ACC112 (cell line): ENCODE data around the gene GDI1.

Source experiments
- H2AFZ ChIP-seq: fragments of 200-600 bp; sonication (generic); one replicate; pipeline ENCODE4 v1.6.0; 2017; ENCODE audit warnings: antibody characterized with exemption, low read length; ENCODE audit not compliant: unreplicated experiment
- H3K27ac ChIP-seq: fragments of 200-600 bp; sonication (generic); 2 replicates; pipeline ENCODE4 v1.5.1; 2014; ENCODE audit warnings: low read depth, mild to moderate bottlenecking, antibody characterized with exemption, low read length, moderate library complexity
- H3K27me3 ChIP-seq: fragments of 200-600 bp; sonication (generic); 2 replicates; pipeline ENCODE4 v1.6.1; 2014; ENCODE audit warnings: mild to moderate bottlenecking, antibody characterized with exemption, low read length, moderate library complexity, mixed read lengths; ENCODE audit not compliant: insufficient read depth
- H3K36me3 ChIP-seq: fragments of 200-600 bp; sonication (generic); 2 replicates; pipeline ENCODE4 v1.6.1; 2016; ENCODE audit warnings: mild to moderate bottlenecking, antibody characterized with exemption, low read length, moderate library complexity, mixed read lengths; ENCODE audit not compliant: insufficient read depth
- H3K4me1 ChIP-seq: fragments of 200-600 bp; sonication (generic); one replicate; pipeline ENCODE4 v1.6.1; 2016; ENCODE audit warnings: low read length, mixed read lengths; ENCODE audit not compliant: insufficient read depth, unreplicated experiment, control insufficient read depth
- H3K4me3 ChIP-seq: fragments of 200-600 bp; sonication (generic); 2 replicates; pipeline ENCODE4 v1.5.1; 2014; ENCODE audit warnings: mild to moderate bottlenecking, low read depth, low read length
- H3K79me2 ChIP-seq: fragments of 200-600 bp; sonication (generic); one replicate; pipeline ENCODE4 v1.6.0; 2016; ENCODE audit warnings: low read length; ENCODE audit not compliant: control insufficient read depth, unreplicated experiment, insufficient read depth

GDI1 gene

DNA sequence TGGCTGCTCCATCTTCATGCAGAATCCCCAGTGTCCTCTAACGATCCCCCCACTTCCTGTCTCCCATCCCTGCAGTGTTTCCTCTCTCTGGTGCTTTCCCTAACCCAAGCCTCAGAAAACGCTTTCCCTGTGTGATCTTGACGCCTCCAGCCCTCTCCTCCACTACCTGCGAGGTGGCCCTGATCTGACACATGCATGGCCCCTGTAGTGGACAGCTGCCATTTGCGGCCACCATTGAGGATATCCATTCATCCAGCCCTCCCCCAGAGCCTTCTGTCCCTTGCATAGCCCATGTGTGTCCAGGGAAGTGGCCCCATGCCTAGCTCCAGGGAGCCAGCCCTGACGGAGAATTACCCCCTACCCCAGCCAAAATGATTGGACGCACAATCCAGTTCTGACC is 46.4 kb downstream of the GDI1 start:
- H3K27ac ChIP-seq, result no peak overlapping the region
- no peak overlapping the region for H3K4me3 ChIP-seq
- peaks cover 14% of the 10 kb centered on the region for H3K4me1 ChIP-seq
- H3K27me3 ChIP-seq, result no peaks in the 10 kb centered on the region
- H3K79me2 ChIP-seq, result peaks cover 19% of the 10 kb centered on the region
- H3K36me3 ChIP-seq, result no peaks in the 10 kb centered on the region; the same call in 1 of the 2 replicates
- H2AFZ ChIP-seq, result no peak overlapping the region

DNA sequence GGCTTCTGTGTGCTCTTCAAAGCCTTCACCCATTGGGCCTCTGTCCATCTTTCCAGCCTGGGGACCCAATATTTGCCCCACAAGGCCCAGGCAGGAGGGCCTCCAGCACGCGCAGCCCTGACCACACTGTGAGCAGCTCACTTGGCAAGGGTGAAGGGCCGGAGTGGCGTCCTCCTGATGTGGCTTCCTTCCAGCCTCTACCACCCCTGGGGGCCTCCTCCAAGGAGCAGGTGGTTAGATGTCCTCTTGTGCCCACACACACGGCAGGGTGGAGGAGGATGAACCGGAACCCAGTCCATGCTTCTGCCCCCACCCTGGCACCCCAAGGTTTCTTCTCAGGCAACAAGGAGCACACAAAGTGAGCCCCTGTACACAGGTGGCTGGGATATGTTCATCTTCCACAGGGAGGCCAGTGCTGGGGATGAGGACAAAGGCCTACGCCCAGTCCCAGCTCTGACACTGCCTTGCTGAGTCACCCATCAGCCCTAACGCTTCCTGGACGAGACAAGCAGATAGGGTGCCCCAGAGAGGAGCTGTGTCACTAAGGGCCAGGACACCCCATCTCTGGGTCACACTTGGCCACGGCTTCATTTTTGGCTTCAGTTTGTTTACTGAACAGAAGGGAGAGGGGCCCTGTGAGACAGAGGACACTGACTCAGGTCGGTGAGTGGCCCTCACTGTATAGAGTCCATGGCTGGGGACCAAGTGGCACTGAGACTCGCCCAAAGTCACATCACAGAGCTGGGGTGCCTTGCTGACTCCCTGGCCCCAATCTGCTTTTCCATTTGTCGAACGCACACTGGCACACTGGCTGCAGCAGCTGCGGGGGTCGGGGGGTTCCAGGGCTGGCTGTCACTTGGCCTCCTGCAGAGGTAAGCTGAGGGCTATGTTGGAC is 47.5 kb downstream of the GDI1 start:
- Histone ChIP-seq H3K27me3 (no peaks in the 10 kb centered on the region), H3K27ac (no peak overlapping the region), H2AFZ (no peak overlapping the region), H3K4me1 (peaks cover 11% of the 10 kb centered on the region), H3K4me3 (0 out of 2 replicates have a peak overlapping the region, but pooled peaks have one; percentile 89), H3K36me3 (no peaks in the 10 kb centered on the region; the same call in 1 of the 2 replicates), H3K79me2 (peaks cover 25% of the 10 kb centered on the region)

DNA sequence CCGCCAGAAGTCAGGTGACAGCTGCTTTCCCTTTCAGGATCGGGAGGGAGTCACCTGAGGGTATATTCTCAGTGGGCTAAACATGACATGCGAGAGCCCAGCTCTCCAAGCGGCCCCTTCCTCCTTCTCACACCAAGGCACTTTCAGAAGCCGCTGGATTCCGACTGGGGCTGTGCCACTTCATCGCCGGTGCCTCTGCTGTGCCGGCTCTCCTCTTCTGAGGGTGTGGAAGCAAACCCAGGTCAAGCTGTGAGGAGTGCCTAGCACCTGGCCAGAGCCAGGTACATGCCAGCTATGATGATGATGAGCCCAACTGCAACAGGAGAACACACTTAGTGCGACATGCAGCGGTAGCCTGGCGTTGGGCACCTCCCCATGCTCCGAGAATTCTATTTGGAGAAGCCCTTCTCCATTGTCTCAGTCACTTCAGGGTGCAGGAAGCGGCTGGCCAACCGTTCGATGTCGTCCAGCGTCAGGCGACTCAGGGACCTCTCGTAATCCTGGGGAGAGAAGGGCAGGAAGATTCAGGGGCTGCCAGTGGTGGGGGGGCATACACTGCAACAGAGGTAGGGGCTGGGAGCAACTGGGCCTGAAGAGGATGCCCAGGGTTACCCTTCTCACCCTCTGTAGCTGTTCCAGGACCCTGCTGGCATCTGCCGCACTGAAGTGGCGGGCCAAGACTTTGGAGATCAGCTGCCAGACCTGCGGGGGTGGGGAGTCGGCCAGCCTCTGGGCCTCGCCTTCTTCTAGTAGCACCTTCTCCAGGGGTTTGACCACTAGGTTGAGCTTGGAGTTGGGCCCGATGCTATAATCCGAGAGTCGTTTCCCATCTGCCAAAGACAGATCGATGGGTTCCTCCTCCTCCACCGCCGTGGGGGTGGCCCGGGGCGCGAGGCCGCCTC is 48.4 kb downstream of the GDI1 start:
- H3K27me3 ChIP-seq, result no peaks in the 10 kb centered on the region
- H3K79me2 ChIP-seq, result peaks cover 27% of the 10 kb centered on the region
- no peaks in the 10 kb centered on the region; the same call in 1 of the 2 replicates for H3K36me3 ChIP-seq
- no peak overlapping the region for H2AFZ ChIP-seq
- H3K4me3 ChIP-seq, result peak overlapping the region; percentile 89
- H3K4me1 ChIP-seq, result peaks cover 10% of the 10 kb centered on the region
- H3K27ac ChIP-seq, result no peak overlapping the region

DNA sequence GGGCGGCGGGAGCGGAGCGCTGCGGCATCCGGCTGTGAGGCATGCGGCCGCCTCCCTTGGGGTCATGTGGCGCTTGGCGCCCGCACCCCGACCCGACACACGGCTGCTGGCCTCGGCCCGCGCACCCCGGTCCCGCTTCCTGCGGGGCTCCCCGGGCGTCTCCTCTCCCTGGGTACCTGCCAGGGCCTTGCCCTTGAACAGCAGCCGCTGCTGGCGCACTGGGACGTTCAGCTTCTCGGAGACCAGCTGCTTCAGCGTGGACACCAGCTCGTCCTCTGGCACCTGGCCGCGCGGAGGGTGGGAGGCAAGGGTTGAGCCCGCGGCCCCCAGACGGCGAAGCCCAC is 49.1 kb downstream of the GDI1 start:
- Histone ChIP-seq H3K27me3 (no peaks in the 10 kb centered on the region), H3K27ac (no peak overlapping the region), H3K4me3 (peak overlapping the region; percentile 89), H2AFZ (no peak overlapping the region), H3K4me1 (peaks cover 10% of the 10 kb centered on the region), H3K79me2 (peaks cover 27% of the 10 kb centered on the region), H3K36me3 (no peaks in the 10 kb centered on the region; the same call in 1 of the 2 replicates)

DNA sequence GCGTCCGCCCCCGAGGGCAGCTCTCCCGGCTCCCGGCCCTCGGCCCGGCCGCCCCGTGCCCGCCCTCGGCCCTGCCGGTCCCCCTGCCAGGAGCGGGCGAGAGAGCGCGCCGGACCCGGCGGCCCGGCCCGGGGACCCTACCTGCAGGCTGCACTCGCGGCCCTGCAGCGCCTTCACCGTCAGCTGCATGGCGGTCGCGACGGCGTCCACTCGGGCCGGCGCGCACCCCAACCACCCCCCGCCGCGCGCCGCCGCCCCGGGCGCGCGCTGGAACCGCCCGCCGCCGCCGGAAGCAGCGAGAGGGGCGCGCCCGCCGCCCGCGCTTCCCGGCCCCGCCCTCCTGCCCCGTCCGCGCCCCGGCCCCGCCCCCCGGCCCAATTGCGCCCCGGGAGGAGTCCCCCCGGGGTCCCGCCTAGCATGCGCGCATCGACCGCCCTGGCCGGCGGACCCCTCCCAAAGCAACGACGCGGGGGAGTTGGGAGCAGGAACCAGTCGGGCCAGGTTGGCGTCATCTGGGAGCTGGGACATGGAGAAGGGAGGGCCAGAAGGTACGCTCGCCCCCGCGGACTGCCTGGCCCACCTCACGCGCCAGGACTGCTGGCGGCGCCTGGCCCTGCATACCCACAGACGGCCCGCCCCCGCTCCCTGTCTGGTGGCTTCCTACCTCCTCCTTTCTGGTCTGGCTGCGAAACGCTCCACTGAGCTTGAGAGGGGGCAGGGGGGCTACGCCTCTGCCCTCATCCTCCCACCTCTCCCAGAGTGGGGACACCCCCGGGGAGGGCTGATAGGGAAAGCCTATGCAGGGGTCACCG is 49.6 kb downstream of the GDI1 start, which contains the start of gene UBL4A:
Gene UBL4A, minus strand, starts transcription at position 220 of the 812 bp plus-strand sequence. Its CDS starts 31 bp downstream, at position 189.
- H3K27ac ChIP-seq, result no peak within 1 kb of the TSS
- H2AFZ ChIP-seq, result no peak within 1 kb of the TSS
- H3K4me1 ChIP-seq, result peaks cover 10% of the 10 kb centered on the region
- H3K27me3 ChIP-seq, result no peaks in the 10 kb centered on the region
- H3K36me3 ChIP-seq, result no peaks in the 10 kb centered on the region; the same call in 1 of the 2 replicates
- peaks cover 27% of the 10 kb centered on the region for H3K79me2 ChIP-seq
- H3K4me3 ChIP-seq, result peak within 1 kb of the TSS; percentile 89

DNA sequence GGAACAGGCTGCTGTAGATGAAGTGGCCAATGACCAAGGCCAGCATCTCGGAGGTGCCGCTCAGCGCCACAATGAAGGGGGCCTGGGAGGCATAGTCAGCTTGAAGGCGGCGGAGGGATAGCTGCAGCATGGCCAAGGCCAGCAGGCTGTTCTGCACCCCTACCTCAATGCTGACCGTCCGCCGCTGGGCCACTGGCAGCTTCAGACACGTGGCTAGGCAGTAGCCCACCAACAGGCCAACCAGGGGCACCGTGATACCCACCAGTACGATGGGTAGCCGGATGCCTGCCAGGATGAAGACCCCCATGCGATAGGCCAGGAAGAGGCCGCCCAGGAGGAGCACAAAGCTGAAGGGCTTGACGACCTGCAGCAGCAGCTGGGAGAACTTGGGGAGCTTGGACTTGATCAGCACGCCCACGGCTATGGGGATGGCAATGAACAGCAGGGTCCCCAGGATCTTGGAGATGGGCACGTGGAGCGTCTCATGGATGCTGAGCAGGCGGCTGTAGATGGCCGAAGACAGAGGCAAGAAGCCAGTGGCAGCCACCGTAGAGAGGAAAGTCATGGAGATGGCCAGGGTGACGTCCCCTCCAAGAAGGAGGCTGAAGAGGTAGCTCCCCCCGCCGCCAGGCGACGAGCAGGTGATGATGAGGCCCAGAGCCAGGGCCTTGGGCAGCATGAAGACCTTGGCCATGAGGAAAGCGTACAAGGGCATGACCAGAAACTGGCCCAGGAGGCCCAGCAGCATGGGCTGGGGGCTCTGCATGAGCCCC is 50.8 kb downstream of the GDI1 start:
- Histone ChIP-seq H3K27ac (no peak overlapping the region), H3K4me3 (no peak overlapping the region), H2AFZ (no peak overlapping the region), H3K4me1 (peaks cover 10% of the 10 kb centered on the region), H3K36me3 (no peaks in the 10 kb centered on the region; the same call in 1 of the 2 replicates), H3K79me2 (peaks cover 27% of the 10 kb centered on the region), H3K27me3 (no peaks in the 10 kb centered on the region)

DNA sequence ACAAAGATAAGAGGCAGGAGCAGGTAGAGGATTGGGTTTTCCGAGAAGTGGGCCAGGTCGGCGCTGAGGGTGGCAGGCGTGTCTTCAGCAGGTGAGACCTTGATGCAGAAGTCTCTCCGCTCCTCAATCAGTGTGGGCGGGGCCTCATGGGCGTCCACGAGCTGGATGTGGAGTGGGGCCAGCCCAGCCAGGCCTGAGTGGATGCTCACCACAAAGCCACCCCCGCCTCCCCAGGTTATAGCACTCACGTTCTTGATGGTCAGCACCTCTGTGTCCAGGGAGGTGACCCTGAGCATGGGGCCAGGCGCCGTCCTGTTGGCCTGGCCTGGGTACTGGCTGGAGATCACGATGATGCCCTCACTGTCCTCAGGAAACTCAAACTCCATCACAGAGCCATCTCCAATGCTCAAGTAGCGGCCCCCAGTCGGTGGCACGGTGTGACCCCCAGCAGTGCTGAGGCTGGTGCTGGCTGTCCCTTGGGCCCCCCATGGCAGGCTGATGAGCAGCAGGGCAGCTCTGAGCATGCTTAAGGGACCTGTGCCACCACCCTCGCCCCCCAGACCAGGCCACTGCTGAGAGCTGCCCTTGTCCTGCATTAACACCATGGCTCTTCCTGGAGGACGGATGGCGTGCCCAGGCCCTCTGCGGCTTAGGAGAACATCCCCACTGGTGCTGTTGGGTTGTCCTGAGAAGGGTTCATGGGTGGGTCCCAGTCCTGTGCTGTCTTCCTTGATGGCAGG is 51.6 kb downstream of the GDI1 start:
- Histone ChIP-seq H3K27ac (no peak overlapping the region), H3K36me3 (no peaks in the 10 kb centered on the region; the same call in 1 of the 2 replicates), H3K79me2 (peaks cover 27% of the 10 kb centered on the region), H3K4me1 (peaks cover 10% of the 10 kb centered on the region), H2AFZ (no peak overlapping the region), H3K4me3 (no peak overlapping the region; the same call in 1 of the 2 replicates), H3K27me3 (no peaks in the 10 kb centered on the region)

DNA sequence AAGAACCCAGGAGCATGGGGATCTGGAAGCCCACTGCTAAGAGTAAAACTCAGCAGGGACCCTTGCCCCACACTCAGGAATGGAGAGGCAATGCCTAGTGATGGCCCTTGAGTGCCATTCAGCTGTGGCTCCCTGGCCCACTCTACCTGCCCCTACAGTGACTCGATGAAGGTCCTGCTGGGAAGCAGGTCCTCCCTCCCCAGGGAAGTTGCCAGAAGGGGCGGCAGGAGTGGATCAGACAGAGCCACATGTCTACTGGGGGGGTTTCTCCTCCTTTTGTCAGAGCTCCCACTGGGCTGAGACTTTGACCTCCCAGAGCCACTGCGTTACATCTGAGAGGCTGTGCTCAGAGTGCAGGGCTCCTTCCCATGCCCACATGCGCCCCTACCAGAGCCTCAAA is 52.2 kb downstream of the GDI1 start:
- Histone ChIP-seq H3K4me3 (peak overlapping the region; percentile 80), H2AFZ (no peak overlapping the region), H3K36me3 (no peaks in the 10 kb centered on the region; the same call in 1 of the 2 replicates), H3K79me2 (peaks cover 27% of the 10 kb centered on the region), H3K27ac (no peak overlapping the region), H3K4me1 (peaks cover 8% of the 10 kb centered on the region), H3K27me3 (no peaks in the 10 kb centered on the region)

DNA sequence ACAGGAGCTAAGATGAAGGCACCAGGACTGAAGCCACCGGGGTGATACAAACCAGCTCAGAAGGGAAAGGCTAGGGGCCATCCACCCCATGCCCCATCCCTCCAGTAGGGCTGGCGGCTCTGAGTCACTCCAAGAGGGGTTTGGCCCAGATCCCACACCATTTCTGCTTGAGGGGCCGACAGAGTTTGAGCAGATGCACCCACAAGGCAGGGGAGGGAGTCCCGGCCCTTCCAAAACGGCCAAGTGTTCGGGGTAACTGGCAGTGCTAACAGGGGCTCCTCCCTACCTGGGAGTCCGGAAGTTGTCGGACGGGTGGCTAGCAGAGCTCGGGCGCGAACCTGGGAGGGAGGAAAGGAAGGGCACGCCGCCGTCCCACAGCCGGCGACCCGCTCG is 53.1 kb downstream of the GDI1 start:
- Histone ChIP-seq H3K27me3 (no peaks in the 10 kb centered on the region), H3K79me2 (peaks cover 22% of the 10 kb centered on the region), H3K27ac (peak overlapping the region; percentile 77; the same call in 1 of the 2 replicates), H3K4me1 (no peaks in the 10 kb centered on the region), H3K36me3 (no peaks in the 10 kb centered on the region; the same call in 1 of the 2 replicates), H2AFZ (no peak overlapping the region), H3K4me3 (peak overlapping the region; percentile 80)
